ENCODE results near the gene EMSY. TPM values are rescaled to one million over a fixed set of nuclear protein-coding genes. Genes with fewer than 3 reads are reported as not detected.
"Not testable (repeated sequence)": the region's sequence is repeated elsewhere in the genome, so short reads cannot be mapped to it uniquely, and the experiment has no call there.

The EMSY gene
- total RNA-seq (2014; rRNA removed; shearing (Covaris generic); ENCODE audit: low replicate concordance): 0.52 and 11.3 TPM in 2 replicates

GRCh38 chr11:76444384-76445120, at the start of gene EMSY:
TSS of gene EMSY (plus strand) at chr11:76445018. CDS start at chr11:76446939, 1,921 bp downstream.
- DNase-seq (ENCODE audit: low read depth): peak; percentile 98
- in situ Hi-C loops (cut with HindIII; ENCODE audit: low pct_unique_long_range_greater_than_20kb, low sequenced_read_pairs): no loop called here

GRCh38 chr11:76395296-76395695, 49.5 kb upstream of the EMSY start:
- no peak for DNase-seq (ENCODE audit: low read depth)
- in situ Hi-C loops (cut with HindIII; ENCODE audit: low pct_unique_long_range_greater_than_20kb, low sequenced_read_pairs): no loop called here

GRCh38 chr11:76397383-76397782, 47.4 kb upstream of the EMSY start:
- in situ Hi-C loops (cut with HindIII; ENCODE audit: low pct_unique_long_range_greater_than_20kb, low sequenced_read_pairs): no loop called here
- no peak for DNase-seq (ENCODE audit: low read depth)

- DNase-seq (ENCODE audit: low read depth): no peak
- in situ Hi-C loops (cut with HindIII; ENCODE audit: low pct_unique_long_range_greater_than_20kb, low sequenced_read_pairs): no loop called here
These were observed 43.9 kb upstream of the EMSY start for GRCh38 chr11:76400967-76401366.

GRCh38 chr11:76401484-76401883, 43.3 kb upstream of the EMSY start:
- DNase-seq (ENCODE audit: low read depth); in situ Hi-C loops (cut with HindIII; ENCODE audit: low pct_unique_long_range_greater_than_20kb, low sequenced_read_pairs): not testable (repeated sequence)

GRCh38 chr11:76406359-76406758, 38.5 kb upstream of the EMSY start:
- in situ Hi-C loops (cut with HindIII; ENCODE audit: low pct_unique_long_range_greater_than_20kb, low sequenced_read_pairs): no loop called here
- DNase-seq (ENCODE audit: low read depth): no peak

- DNase-seq (ENCODE audit: low read depth): peak; percentile 76
- in situ Hi-C loops (cut with HindIII; ENCODE audit: low pct_unique_long_range_greater_than_20kb, low sequenced_read_pairs): no loop called here
These were observed 36.5 kb upstream of the EMSY start for GRCh38 chr11:76408171-76408965.

GRCh38 chr11:76410851-76411357, 33.9 kb upstream of the EMSY start:
- in situ Hi-C loops (cut with HindIII; ENCODE audit: low pct_unique_long_range_greater_than_20kb, low sequenced_read_pairs): no loop called here
- DNase-seq (ENCODE audit: low read depth): peak; percentile 11

GRCh38 chr11:76415073-76415472, 29.7 kb upstream of the EMSY start:
- DNase-seq (ENCODE audit: low read depth): no peak
- in situ Hi-C loops (cut with HindIII; ENCODE audit: low pct_unique_long_range_greater_than_20kb, low sequenced_read_pairs): no loop called here

GRCh38 chr11:76419896-76420295, 24.9 kb upstream of the EMSY start:
- DNase-seq (ENCODE audit: low read depth): no peak
- in situ Hi-C loops (cut with HindIII; ENCODE audit: low pct_unique_long_range_greater_than_20kb, low sequenced_read_pairs): no loop called here

- in situ Hi-C loops (cut with HindIII; ENCODE audit: low pct_unique_long_range_greater_than_20kb, low sequenced_read_pairs): no loop called here
- DNase-seq (ENCODE audit: low read depth): no peak
These were observed 20.4 kb upstream of the EMSY start for GRCh38 chr11:76424379-76424778.

- in situ Hi-C loops (cut with HindIII; ENCODE audit: low pct_unique_long_range_greater_than_20kb, low sequenced_read_pairs): no loop called here
- DNase-seq (ENCODE audit: low read depth): no peak
These were observed 19.9 kb upstream of the EMSY start for GRCh38 chr11:76424891-76425290.

- in situ Hi-C loops (cut with HindIII; ENCODE audit: low pct_unique_long_range_greater_than_20kb, low sequenced_read_pairs): no loop called here
- DNase-seq (ENCODE audit: low read depth): no peak
These were observed 18.2 kb upstream of the EMSY start for GRCh38 chr11:76426660-76427059.

- no peak for DNase-seq (ENCODE audit: low read depth)
- in situ Hi-C loops (cut with HindIII; ENCODE audit: low pct_unique_long_range_greater_than_20kb, low sequenced_read_pairs): no loop called here
These were observed 8.8 kb upstream of the EMSY start for GRCh38 chr11:76436020-76436419.

GRCh38 chr11:76443268-76443980, 1.4 kb upstream of the EMSY start:
- in situ Hi-C loops (cut with HindIII; ENCODE audit: low pct_unique_long_range_greater_than_20kb, low sequenced_read_pairs): no loop called here
- DNase-seq (ENCODE audit: low read depth): peak; percentile 5

- DNase-seq (ENCODE audit: low read depth): no peak
- in situ Hi-C loops (cut with HindIII; ENCODE audit: low pct_unique_long_range_greater_than_20kb, low sequenced_read_pairs): no loop called here
These were observed 794 bp upstream of the EMSY start for GRCh38 chr11:76444065-76444383.

- in situ Hi-C loops (cut with HindIII; ENCODE audit: low pct_unique_long_range_greater_than_20kb, low sequenced_read_pairs): no loop called here
- DNase-seq (ENCODE audit: low read depth): peak; percentile 77
These were observed 585 bp downstream of the EMSY start for GRCh38 chr11:76445121-76446084.

- in situ Hi-C loops (cut with HindIII; ENCODE audit: low pct_unique_long_range_greater_than_20kb, low sequenced_read_pairs): no loop called here
- DNase-seq (ENCODE audit: low read depth): no peak
These were observed 3.7 kb downstream of the EMSY start for GRCh38 chr11:76448506-76448905.
